Measurements from ENCODE around the gene HBS1L.

DNA sequence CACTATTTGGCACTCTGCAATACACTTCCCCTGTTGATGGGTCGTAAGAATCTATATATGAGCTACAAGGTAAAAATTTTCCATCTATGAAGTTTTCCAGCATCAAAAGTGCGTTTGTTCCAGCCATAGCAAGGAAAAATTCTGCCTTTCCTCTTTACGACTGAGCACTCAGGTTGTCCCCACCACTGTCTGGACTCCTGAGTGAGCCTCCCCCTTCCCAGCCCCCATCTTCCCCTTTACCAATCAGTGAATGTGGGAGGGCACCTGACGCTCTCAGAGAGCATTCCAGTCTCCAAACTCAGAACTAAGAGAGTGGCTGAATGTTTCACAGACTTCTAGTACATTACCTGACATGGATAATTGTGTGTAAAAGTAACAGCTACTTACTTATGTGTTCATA, 104.7 kb downstream of the HBS1L start, which contains the start of gene ALDH8A1:
- TF ChIP-seq, protein P1, sequence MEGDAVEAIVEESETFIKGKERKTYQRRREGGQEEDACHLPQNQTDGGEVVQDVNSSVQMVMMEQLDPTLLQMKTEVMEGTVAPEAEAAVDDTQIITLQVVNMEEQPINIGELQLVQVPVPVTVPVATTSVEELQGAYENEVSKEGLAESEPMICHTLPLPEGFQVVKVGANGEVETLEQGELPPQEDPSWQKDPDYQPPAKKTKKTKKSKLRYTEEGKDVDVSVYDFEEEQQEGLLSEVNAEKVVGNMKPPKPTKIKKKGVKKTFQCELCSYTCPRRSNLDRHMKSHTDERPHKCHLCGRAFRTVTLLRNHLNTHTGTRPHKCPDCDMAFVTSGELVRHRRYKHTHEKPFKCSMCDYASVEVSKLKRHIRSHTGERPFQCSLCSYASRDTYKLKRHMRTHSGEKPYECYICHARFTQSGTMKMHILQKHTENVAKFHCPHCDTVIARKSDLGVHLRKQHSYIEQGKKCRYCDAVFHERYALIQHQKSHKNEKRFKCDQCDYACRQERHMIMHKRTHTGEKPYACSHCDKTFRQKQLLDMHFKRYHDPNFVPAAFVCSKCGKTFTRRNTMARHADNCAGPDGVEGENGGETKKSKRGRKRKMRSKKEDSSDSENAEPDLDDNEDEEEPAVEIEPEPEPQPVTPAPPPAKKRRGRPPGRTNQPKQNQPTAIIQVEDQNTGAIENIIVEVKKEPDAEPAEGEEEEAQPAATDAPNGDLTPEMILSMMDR (IDR thresholded peaks at IDR 0.05): no peak
- TF ChIP-seq POLR2A (IDR thresholded peaks at IDR 0.05): no peak
